HepG2 (cell line): ENCODE data around the gene GIMAP7. TPM values are rescaled to one million over a fixed set of nuclear protein-coding genes. Genes with fewer than 3 reads are reported as not detected.

Experiments
- ATAC-seq: fragments of 200-7000 bp; cut with Tn5 transposase; 3 replicates; pipeline ENCODE4 v1.9.1; 2020; ENCODE audit warnings: mild to moderate bottlenecking, moderate library complexity
- BruUV-seq: library from RNA; stranded (reverse); fragments of 400-500 nt; replicated peaks from 2 replicates; lab custom pipeline; 2021; lab: Mats Ljungman, UMichigan
- CTCF ChIA-PET: fragments of 300-600 bp; formaldehyde crosslinking; extraction: SDS; loops from one replicate; lab custom pipeline; 2021; ENCODE audit warnings: low total read pairs, inconsistent platforms, low intra/inter-chr PET ratio; lab: Yijun Ruan, JAX
- POLR2A ChIA-PET: fragments of 350-600 bp; sonication (Branson Sonifier 250); formaldehyde crosslinking; loops from one replicate; lab custom pipeline; 2020; ENCODE audit warnings: antibody characterized with exemption, inconsistent platforms; lab: Yijun Ruan, JAX
- DNase-seq: peaks from one replicate; pipeline ENCODE4 v3.0.0-alpha.2; 2015; ENCODE audit warnings: low spot score
- FAIRE-seq: peaks from 3 replicates; lab custom pipeline; 2011; peaks lifted over from hg19 to GRCh38; lab: Jason Lieb, UNC
- H2AFZ ChIP-seq: one replicate; pipeline ENCODE4 v1.6.1; 2011; ENCODE audit warnings: low read length, inconsistent platforms
- H3K27ac ChIP-seq: fragments of 300-600 bp; 3 replicates; pipeline ENCODE4 v1.8.0; 2011; ENCODE audit warnings: mixed run types, mild to moderate bottlenecking, mixed read lengths, low read length, inconsistent platforms; ENCODE audit not compliant: insufficient read depth; ENCODE audit errors: extremely low read length
- H3K27me3 ChIP-seq, 2 experiments: fragments of 200-600 bp in 1 of 2; 2 replicates in 1 of 2; 3 replicates in 1 of 2; pipeline versions ENCODE4 v1.6.0 to v1.8.0; 2011; ENCODE audit warnings: low read length in 2 of 2, mild to moderate bottlenecking in 2 of 2, moderate library complexity in 2 of 2, inconsistent platforms in 1 of 2; ENCODE audit not compliant: insufficient read depth in 2 of 2, control insufficient read depth in 1 of 2
- H3K36me3 ChIP-seq, 2 experiments: fragments of 200-600 bp in 1 of 2; replicated peaks in 1 of 2; 2 replicates in 1 of 2; 3 replicates in 1 of 2; pipeline versions ENCODE4 v1.5.1 to v1.8.0; 2011; ENCODE audit warnings: low read length in 2 of 2, inconsistent platforms in 1 of 2; ENCODE audit not compliant: insufficient read depth in 2 of 2, control insufficient read depth in 1 of 2
- H3K4me1 ChIP-seq: 2 replicates; pipeline ENCODE4 v1.5.1; 2012; ENCODE audit warnings: low read length, inconsistent platforms; ENCODE audit not compliant: insufficient read depth
- H3K4me2 ChIP-seq: 2 replicates; pipeline ENCODE4 v1.6.0; 2011; ENCODE audit warnings: low read depth, low read length, inconsistent platforms
- H3K4me3 ChIP-seq, 3 experiments: fragments of 200-600 bp in 1 of 3; sonication (generic), shearing (Covaris generic) in 1 of 3; replicated peaks in 1 of 3; 2 replicates each; pipeline ENCODE4 v1.5.1; 2011 to 2016; ENCODE audit warnings: low read length in 3 of 3, inconsistent platforms in 2 of 3, low read depth in 2 of 3, mild to moderate bottlenecking in 2 of 3, control low read depth in 1 of 3, mixed read lengths in 1 of 3; ENCODE audit not compliant: insufficient read depth in 1 of 3
- H3K79me2 ChIP-seq: one replicate; pipeline ENCODE4 v1.6.1; 2011; ENCODE audit warnings: low read length, inconsistent platforms; ENCODE audit not compliant: insufficient read depth
- H3K9ac ChIP-seq: 2 replicates; pipeline ENCODE4 v1.6.0; 2011; ENCODE audit warnings: mild to moderate bottlenecking, low read depth, low read length, inconsistent platforms; ENCODE audit not compliant: insufficient read depth
- H3K9me3 ChIP-seq: 2 replicates; pipeline ENCODE4 v1.5.1; 2012; ENCODE audit warnings: mild to moderate bottlenecking, low read length
- H4K20me1 ChIP-seq: 2 replicates; pipeline ENCODE4 v1.6.0; 2011; ENCODE audit warnings: inconsistent platforms, mild to moderate bottlenecking, low read length, moderate library complexity; ENCODE audit not compliant: insufficient read depth
- AGO2 ChIP-seq: fragments of 200-400 bp; formaldehyde crosslinking; optimal IDR thresholded peaks from 2 replicates; pipeline ENCODE3; 2017; ENCODE audit warnings: mild to moderate bottlenecking, low read depth, low read length, moderate library complexity
- CENPBD1 ChIP-seq: sonication (generic); formaldehyde crosslinking; IDR thresholded peaks from 2 replicates; pipeline ENCODE4 v1.8.0; 2022; ENCODE audit warnings: missing genetic modification reagents, low read depth, mild to moderate bottlenecking, borderline replicate concordance
- DPF2 ChIP-seq: sonication (generic); formaldehyde crosslinking; IDR thresholded peaks from 2 replicates; pipeline ENCODE4 v1.4.0; 2020; ENCODE audit warnings: mild to moderate bottlenecking, low read depth, missing genetic modification reagents, borderline replicate concordance
- FOXA3 ChIP-seq: IDR thresholded peaks from 2 replicates; pipeline ENCODE4 v1.6.1; 2016; ENCODE audit warnings: missing genetic modification reagents, missing compliant biosample characterization
- SNAPC2 ChIP-seq: sonication (generic); formaldehyde crosslinking; IDR thresholded peaks from 2 replicates; pipeline ENCODE4 v1.8.1; 2022; ENCODE audit warnings: mild to moderate bottlenecking, missing genetic modification reagents
- SNRNP70 ChIP-seq: fragments of 200-400 bp; formaldehyde crosslinking; IDR thresholded peaks from 2 replicates; pipeline ENCODE4 v1.6.1; 2017; ENCODE audit warnings: mild to moderate bottlenecking, low read depth, low read length, moderate library complexity
- TSC22D2 ChIP-seq: sonication (generic); formaldehyde crosslinking; IDR thresholded peaks from 2 replicates; pipeline ENCODE4 v1.5.1; 2020; ENCODE audit warnings: missing genetic modification reagents, mild to moderate bottlenecking, borderline replicate concordance
- XBP1 ChIP-seq: sonication (generic); formaldehyde crosslinking; IDR thresholded peaks from 2 replicates; pipeline ENCODE4 v1.5.0; 2020; ENCODE audit warnings: missing genetic modification reagents
- ZFP36L1 ChIP-seq: sonication (generic); formaldehyde crosslinking; IDR thresholded peaks from 2 replicates; pipeline ENCODE4 v1.8.0; 2022; ENCODE audit warnings: mild to moderate bottlenecking, missing genetic modification reagents, moderate library complexity
- ZNF230 ChIP-seq: sonication (generic); formaldehyde crosslinking; IDR thresholded peaks from 2 replicates; pipeline ENCODE4 v1.4.0; 2020; ENCODE audit warnings: mild to moderate bottlenecking, missing genetic modification reagents
- ZNF484 ChIP-seq: sonication (generic); formaldehyde crosslinking; IDR thresholded peaks from 2 replicates; pipeline ENCODE4 v1.5.1; 2020; ENCODE audit warnings: mild to moderate bottlenecking, low read depth, missing genetic modification reagents, borderline replicate concordance
- ZNF704 ChIP-seq: sonication (generic); formaldehyde crosslinking; IDR thresholded peaks from 2 replicates; pipeline ENCODE4 v1.8.1; 2023; ENCODE audit warnings: mild to moderate bottlenecking, inconsistent platforms, moderate library complexity, missing genetic modification reagents, borderline replicate concordance
- ZNF747 ChIP-seq: sonication (generic); formaldehyde crosslinking; IDR thresholded peaks from 2 replicates; pipeline ENCODE4 v1.8.1; 2023; ENCODE audit warnings: missing genetic modification reagents, mild to moderate bottlenecking, borderline replicate concordance
- WGBS: methylation state at CpG from one replicate; pipeline ENCODE4 v1.1.6; 2017; ENCODE audit warnings: low lambda C conversion rate; 5-methylcytosine and 5-hydroxymethylcytosine counted together
- in situ Hi-C: cut with HindIII; loops from 2 replicates; pipeline ENCODE4 v1.10.0; 2017; ENCODE audit warnings: low pct_unique_long_range_greater_than_20kb; ENCODE audit not compliant: extremely low pct_ligation_motif_present
- intact Hi-C: fragments of 100-400 bp; cut with micrococcal nuclease; formaldehyde crosslinking; loops from one replicate; pipeline ENCODE4 v1.10.0; 2022; ENCODE audit not compliant: unreplicated experiment
- polyA plus RNA-seq, 8 experiments: library from polyadenylated mRNA; depleted of rRNA in 3 of 8; stranded (reverse) in 7 of 8; unstranded in 1 of 8; fragments of >200 nt; fragmentation: Illumina TruSeq in 4 of 8; extraction: Trizol in 4 of 8; gene quantifications; 2 replicates each; pipeline versions ENCODE4 v1.2.1 to v1.2.3, GENCODE V29; 2011 to 2016; ENCODE audit warnings: low read depth in 4 of 8, missing spikeins in 1 of 8, mixed read lengths in 1 of 8; ENCODE audit not compliant: insufficient read depth in 1 of 8
- total RNA-seq, 5 experiments: library from RNA; depleted of rRNA; stranded (reverse); fragments of >200 nt; fragmentation: Illumina TruSeq; extraction: Trizol; gene quantifications; 2 replicates each; pipeline ENCODE4 v1.2.3, GENCODE V29; 2016; ENCODE audit warnings: low read depth in 1 of 5

Gene GIMAP7
- total and polyA plus RNA-seq, 2 of the 13 experiments (the other 11 are each of a cell fraction or from before 2014, with no cell fraction given) = not detected

GRCh38 chr7:150511048-150511447 is 3.6 kb upstream of the GIMAP7 start:
- peaks cover 0 to 9% of the 10 kb centered on the region in 2 experiments; a peak in 2 of 5 replicates for H3K27me3 ChIP-seq
- no peak for ATAC-seq
- in situ Hi-C loops = no loop called here

GRCh38 chr7:150513758-150514157 is 914 bp upstream of the GIMAP7 start:
- no TSS peak for BruUV-seq
- intact Hi-C loops = no loop called here
- POLR2A ChIA-PET = no interaction called here
- peaks cover 0 to 6% of the 10 kb centered on the region in 2 experiments; a peak in 2 of 5 replicates for H3K27me3 ChIP-seq
- ATAC-seq = no peak
- no peak overlapping the region for H3K9ac ChIP-seq
- DNase-seq = no peak
- no peaks in the 10 kb centered on the region for H3K36me3 ChIP-seq
- H3K79me2 ChIP-seq = no peaks in the 10 kb centered on the region
- no peak overlapping the region for H3K4me3 ChIP-seq
- CTCF ChIA-PET = no interaction called here
- H3K4me2 ChIP-seq = no peak overlapping the region
- no peak overlapping the region for H3K27ac ChIP-seq
- H4K20me1 ChIP-seq = no peaks in the 10 kb centered on the region
- FAIRE-seq = no peak
- no peaks in the 10 kb centered on the region for H3K4me1 ChIP-seq
- no peak for TF ChIP-seq XBP1 (CRISPR knock-in tag)
- TF ChIP-seq ZNF484 (CRISPR knock-in tag) = no peak
- TF ChIP-seq FOXA3 = no peak
- TF ChIP-seq SNAPC2 (CRISPR knock-in tag) = no peak
- no peak for TF ChIP-seq AGO2
- TF ChIP-seq CENPBD1 = no peak
- TF ChIP-seq TSC22D2 (CRISPR knock-in tag) = no peak
- no peak for TF ChIP-seq ZNF230 (CRISPR knock-in tag)
- no peak for TF ChIP-seq ZNF747
- TF ChIP-seq ZFP36L1 (CRISPR knock-in tag) = no peak
- TF ChIP-seq, all 625 proteins: peak for 0
- WGBS = 66% methylated on average over 16 of the region's 17 CpGs
- H3K9me3 ChIP-seq = no peaks in the 10 kb centered on the region
- in situ Hi-C loops = no loop called here
- H2AFZ ChIP-seq = no peak overlapping the region

More at GRCh38 chr7:150511048-150511447, 3.6 kb upstream of the GIMAP7 start:
- FAIRE-seq = no peak
- H3K36me3 ChIP-seq = no peaks in the 10 kb centered on the region
- WGBS = 10% methylated on average over 2 of the region's 2 CpGs
- BruUV-seq = no TSS peak
- H4K20me1 ChIP-seq = no peaks in the 10 kb centered on the region
- TF ChIP-seq SNRNP70 = no peak
- TF ChIP-seq ZNF704 = no peak
- TF ChIP-seq DPF2 = no peak
- TF ChIP-seq, all 625 proteins: peak for 0
- no peaks in the 10 kb centered on the region for H3K9me3 ChIP-seq
- no peak overlapping the region for H3K4me3 ChIP-seq
- H3K4me2 ChIP-seq = no peak overlapping the region
- ChIA-PET CTCF (no interaction called here), POLR2A (no interaction called here)
- H3K4me1 ChIP-seq = no peaks in the 10 kb centered on the region
- intact Hi-C loops = no loop called here
- DNase-seq = no peak
- no peaks in the 10 kb centered on the region for H3K79me2 ChIP-seq
- no peak overlapping the region for H2AFZ ChIP-seq
- no peak overlapping the region for H3K27ac ChIP-seq
- H3K9ac ChIP-seq = no peak overlapping the region
